HepG2 (cell line): ENCODE data around the gene KTN1.

Experiments used
- NFATC3 ChIP-seq: sonication (generic); formaldehyde crosslinking; IDR thresholded peaks from 2 replicates; pipeline ENCODE4 v1.5.1; 2020; ENCODE audit warnings: mild to moderate bottlenecking, missing genetic modification reagents
- PCBP2 ChIP-seq: fragments of 200-400 bp; formaldehyde crosslinking; optimal IDR thresholded peaks from 2 replicates; pipeline ENCODE3; 2018; ENCODE audit warnings: low read length, low read depth; ENCODE audit not compliant: poor library complexity, severe bottlenecking
- SRSF9 ChIP-seq: fragments of 200-400 bp; formaldehyde crosslinking; IDR thresholded peaks from 2 replicates; pipeline ENCODE4 v1.6.1; 2018; ENCODE audit warnings: borderline replicate concordance, mild to moderate bottlenecking, low read depth, low read length; ENCODE audit not compliant: insufficient read depth, poor library complexity, severe bottlenecking
- ZKSCAN1 ChIP-seq: fragments of 150-350 bp; IDR thresholded peaks from 2 replicates; pipeline ENCODE4 v1.6.1; 2014; ENCODE audit warnings: low read length
- ZNF263 ChIP-seq: sonication (generic); formaldehyde crosslinking; IDR thresholded peaks from 2 replicates; pipeline ENCODE4 v1.4.0; 2020; ENCODE audit warnings: missing genetic modification reagents
- ZNF776 ChIP-seq: sonication (generic); formaldehyde crosslinking; IDR thresholded peaks from 2 replicates; pipeline ENCODE4 v1.4.0; 2020; ENCODE audit warnings: mild to moderate bottlenecking, missing genetic modification reagents
- TF ChIP-seq, protein P1 (sequence below): IDR thresholded peaks from 2 replicates; pipeline ENCODE4 v1.6.1; 2016

DNA sequence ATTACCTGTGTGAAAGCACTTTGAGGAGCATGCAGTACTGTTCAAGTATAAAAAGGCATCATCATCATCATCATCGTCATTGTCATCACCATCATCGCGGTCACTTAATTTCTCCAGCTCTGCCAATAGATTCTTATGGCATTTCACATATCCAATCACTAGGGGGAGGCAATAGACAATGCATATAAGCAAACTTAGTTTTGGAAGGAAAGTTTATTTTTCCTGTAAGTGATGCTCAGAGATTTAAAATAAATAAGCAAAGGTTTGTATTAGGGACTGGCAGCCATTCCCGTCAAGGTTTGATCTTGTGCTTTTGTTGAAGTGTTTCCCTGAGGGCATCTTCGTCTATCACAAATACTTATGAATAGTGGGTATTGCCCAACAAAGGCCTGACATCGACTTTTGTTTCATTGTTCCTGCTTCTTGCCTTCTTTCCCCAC lies 127.4 kb downstream of the KTN1 start:
- TF ChIP-seq, protein P1, sequence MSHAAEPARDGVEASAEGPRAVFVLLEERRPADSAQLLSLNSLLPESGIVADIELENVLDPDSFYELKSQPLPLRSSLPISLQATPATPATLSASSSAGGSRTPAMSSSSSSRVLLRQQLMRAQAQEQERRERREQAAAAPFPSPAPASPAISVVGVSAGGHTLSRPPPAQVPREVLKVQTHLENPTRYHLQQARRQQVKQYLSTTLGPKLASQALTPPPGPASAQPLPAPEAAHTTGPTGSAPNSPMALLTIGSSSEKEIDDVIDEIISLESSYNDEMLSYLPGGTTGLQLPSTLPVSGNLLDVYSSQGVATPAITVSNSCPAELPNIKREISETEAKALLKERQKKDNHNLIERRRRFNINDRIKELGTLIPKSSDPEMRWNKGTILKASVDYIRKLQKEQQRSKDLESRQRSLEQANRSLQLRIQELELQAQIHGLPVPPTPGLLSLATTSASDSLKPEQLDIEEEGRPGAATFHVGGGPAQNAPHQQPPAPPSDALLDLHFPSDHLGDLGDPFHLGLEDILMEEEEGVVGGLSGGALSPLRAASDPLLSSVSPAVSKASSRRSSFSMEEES, result no peak
- TF ChIP-seq NFATC3 (CRISPR knock-in tag) (no peak), ZKSCAN1 (no peak), PCBP2 (no peak), ZNF263 (CRISPR knock-in tag) (no peak), SRSF9 (no peak), ZNF776 (CRISPR knock-in tag) (no peak)
